ENCODE measurements around the gene DAGLA.
A peak's percentile ranks its signal among the peaks of the same experiment; 100 is the strongest.

Gene DAGLA

GRCh38 chr11:61732705-61733104 lies 52.5 kb downstream of the DAGLA start:
- Histone ChIP-seq H3K27me3 (no peaks in the 10 kb centered on the region), H3K4me1 (ENCODE audit: control insufficient read depth in 1 of 2, insufficient read depth in 1 of 2, low read depth in 1 of 2, low read length in 1 of 2) (no peaks in the 10 kb centered on the region), H3K4me3 (ENCODE audit: low read depth in 1 of 2, low read length in 1 of 2) (no peak overlapping the region), H3K27ac (no peak overlapping the region), H3K9me3 (no peaks in the 10 kb centered on the region), H3K36me3 (no peaks in the 10 kb centered on the region)
- no peak for TF ChIP-seq CTCF (IDR thresholded peaks at IDR 0.05)

- no peak overlapping the region for H3K27ac ChIP-seq
- peak; percentile 84 for TF ChIP-seq CTCF (IDR thresholded peaks at IDR 0.05)
- H3K36me3 ChIP-seq, result no peaks in the 10 kb centered on the region
- H3K4me3 ChIP-seq (ENCODE audit: low read depth in 1 of 2, low read length in 1 of 2), result no peak overlapping the region
- no peaks in the 10 kb centered on the region for H3K27me3 ChIP-seq
- no peaks in the 10 kb centered on the region for H3K4me1 ChIP-seq (ENCODE audit: control insufficient read depth in 1 of 2, insufficient read depth in 1 of 2, low read depth in 1 of 2, low read length in 1 of 2)
- no peaks in the 10 kb centered on the region for H3K9me3 ChIP-seq
These were observed 53.2 kb downstream of the DAGLA start for GRCh38 chr11:61733120-61733978.

GRCh38 chr11:61734767-61735166 lies 54.6 kb downstream of the DAGLA start:
- no peaks in the 10 kb centered on the region for H3K9me3 ChIP-seq
- no peak overlapping the region for H3K27ac ChIP-seq
- H3K27me3 ChIP-seq, result no peaks in the 10 kb centered on the region
- no peaks in the 10 kb centered on the region for H3K4me1 ChIP-seq (ENCODE audit: control insufficient read depth in 1 of 2, insufficient read depth in 1 of 2, low read depth in 1 of 2, low read length in 1 of 2)
- H3K4me3 ChIP-seq (ENCODE audit: low read depth in 1 of 2, low read length in 1 of 2), result no peak overlapping the region
- no peaks in the 10 kb centered on the region for H3K36me3 ChIP-seq
- TF ChIP-seq CTCF (IDR thresholded peaks at IDR 0.05), result no peak

- H3K4me1 ChIP-seq (ENCODE audit: control insufficient read depth in 1 of 2, insufficient read depth in 1 of 2, low read depth in 1 of 2, low read length in 1 of 2), result no peaks in the 10 kb centered on the region
- no peak for TF ChIP-seq CTCF (IDR thresholded peaks at IDR 0.05)
- no peaks in the 10 kb centered on the region for H3K36me3 ChIP-seq
- H3K27me3 ChIP-seq, result no peaks in the 10 kb centered on the region
- no peaks in the 10 kb centered on the region for H3K9me3 ChIP-seq
- no peak overlapping the region for H3K4me3 ChIP-seq (ENCODE audit: low read depth in 1 of 2, low read length in 1 of 2)
- H3K27ac ChIP-seq, result no peak overlapping the region
These were observed 55.2 kb downstream of the DAGLA start for GRCh38 chr11:61735391-61735790.

GRCh38 chr11:61736310-61736709 lies 56.1 kb downstream of the DAGLA start:
- H3K9me3 ChIP-seq, result no peaks in the 10 kb centered on the region
- no peak overlapping the region for H3K27ac ChIP-seq
- no peaks in the 10 kb centered on the region for H3K36me3 ChIP-seq
- TF ChIP-seq CTCF (IDR thresholded peaks at IDR 0.05), result no peak
- H3K4me1 ChIP-seq (ENCODE audit: control insufficient read depth in 1 of 2, insufficient read depth in 1 of 2, low read depth in 1 of 2, low read length in 1 of 2), result no peaks in the 10 kb centered on the region
- no peaks in the 10 kb centered on the region for H3K27me3 ChIP-seq
- H3K4me3 ChIP-seq (ENCODE audit: low read depth in 1 of 2, low read length in 1 of 2), result no peak overlapping the region

Measured in neutrophil (primary cell).